Measurements from ENCODE around the gene ETV4.
A peak's percentile ranks its signal among the peaks of the same experiment; 100 is the strongest.

Gene ETV4

GRCh38 chr17:43546319-43547188 is at the start of gene ETV4:
ETV4 (minus strand) TSS chr17:43546340; CDS start chr17:43545617, 723 bp downstream.
- DNase-seq (ENCODE audit: low read depth in 2 of 2): peak; percentile 80 to 81

- DNase-seq (ENCODE audit: low read depth in 2 of 2): no peak
These were observed 49.3 kb upstream of the ETV4 start for GRCh38 chr17:43595466-43595865.

- DNase-seq (ENCODE audit: low read depth in 2 of 2): no peak
These were observed 45.8 kb upstream of the ETV4 start for GRCh38 chr17:43591779-43592562.

GRCh38 chr17:43591001-43591400 is 44.9 kb upstream of the ETV4 start:
- no peak for DNase-seq (ENCODE audit: low read depth in 2 of 2)

GRCh38 chr17:43588664-43589435 is 42.7 kb upstream of the ETV4 start:
- DNase-seq (ENCODE audit: low read depth in 2 of 2): no peak

- no peak for DNase-seq (ENCODE audit: low read depth in 2 of 2)
These were observed 42.0 kb upstream of the ETV4 start for GRCh38 chr17:43588121-43588520.

- no peak for DNase-seq (ENCODE audit: low read depth in 2 of 2)
These were observed 41.5 kb upstream of the ETV4 start for GRCh38 chr17:43587647-43588046.

- DNase-seq (ENCODE audit: low read depth in 2 of 2): no peak
These were observed 38.5 kb upstream of the ETV4 start for GRCh38 chr17:43584666-43585102.

- DNase-seq (ENCODE audit: low read depth in 2 of 2): no peak
These were observed 37.2 kb upstream of the ETV4 start for GRCh38 chr17:43583332-43583731.

GRCh38 chr17:43581613-43582012 is 35.5 kb upstream of the ETV4 start:
- DNase-seq (ENCODE audit: low read depth in 2 of 2): no peak

GRCh38 chr17:43581130-43581529 is 35.0 kb upstream of the ETV4 start:
- no peak for DNase-seq (ENCODE audit: low read depth in 2 of 2)

GRCh38 chr17:43579566-43580140 is 33.5 kb upstream of the ETV4 start:
- DNase-seq (ENCODE audit: low read depth in 2 of 2): no peak

- DNase-seq (ENCODE audit: low read depth in 2 of 2): no peak
These were observed 32.8 kb upstream of the ETV4 start for GRCh38 chr17:43578699-43579565.

- no peak for DNase-seq (ENCODE audit: low read depth in 2 of 2)
These were observed 32.2 kb upstream of the ETV4 start for GRCh38 chr17:43578404-43578698.

- DNase-seq (ENCODE audit: low read depth in 2 of 2): no peak
These were observed 31.7 kb upstream of the ETV4 start for GRCh38 chr17:43577664-43578403.

- DNase-seq (ENCODE audit: low read depth in 2 of 2): peak; percentile 14 to 20
These were observed 30.6 kb upstream of the ETV4 start for GRCh38 chr17:43576563-43577229.

GRCh38 chr17:43574896-43575525 is 28.9 kb upstream of the ETV4 start:
- no peak for DNase-seq (ENCODE audit: low read depth in 2 of 2)

GRCh38 chr17:43574348-43574747 is 28.2 kb upstream of the ETV4 start:
- DNase-seq (ENCODE audit: low read depth in 2 of 2): no peak

Data from stimulated activated CD8-positive, alpha-beta memory T cell treated with anti-CD3 and anti-CD28 coated beads, Interleukin-15, amount 100 ng/mL, for 4 hours (primary cell).